ENCODE data around the gene GOLGA5.
"Not testable (repeated sequence)": the region's sequence is repeated elsewhere in the genome, so short reads cannot be mapped to it uniquely, and the experiment has no call there.

GOLGA5 gene

DNA sequence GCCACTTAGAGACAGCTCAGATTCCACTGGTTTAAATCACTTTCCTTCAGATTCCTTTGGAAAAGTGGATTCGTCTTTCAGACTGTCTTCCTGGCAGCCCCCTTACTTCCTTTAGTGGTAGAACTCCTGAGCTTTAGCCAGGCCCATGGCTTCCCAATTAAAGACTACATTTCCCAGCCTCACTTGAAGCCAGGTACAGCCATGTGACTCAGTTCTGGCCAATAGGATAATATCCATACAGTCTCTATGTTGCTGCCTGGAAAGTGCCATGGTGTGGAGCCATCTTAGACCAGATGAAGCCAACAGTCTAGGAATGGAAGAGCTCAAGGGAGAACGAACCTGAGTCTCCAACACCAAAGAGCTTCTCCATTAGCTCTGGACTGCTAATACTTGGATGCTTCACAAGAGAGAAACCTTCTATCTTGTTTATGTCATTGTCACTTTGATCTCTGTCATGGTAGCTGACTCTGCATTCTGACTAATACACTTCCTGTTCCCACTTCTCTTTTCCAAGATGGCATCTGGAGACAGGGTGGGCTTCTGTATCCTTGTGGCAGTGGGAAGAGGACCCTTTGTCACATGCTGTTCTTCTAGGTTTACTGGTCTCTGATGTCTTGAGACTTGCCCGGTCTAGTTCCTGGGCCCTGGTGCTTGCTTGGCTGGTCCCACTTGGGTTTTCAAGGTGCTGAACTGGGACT, 15.1 kb upstream of the GOLGA5 start:
- DNase-seq (ENCODE audit: low read depth in 2 of 3, low spot score in 2 of 3) = not testable (repeated sequence)

DNA sequence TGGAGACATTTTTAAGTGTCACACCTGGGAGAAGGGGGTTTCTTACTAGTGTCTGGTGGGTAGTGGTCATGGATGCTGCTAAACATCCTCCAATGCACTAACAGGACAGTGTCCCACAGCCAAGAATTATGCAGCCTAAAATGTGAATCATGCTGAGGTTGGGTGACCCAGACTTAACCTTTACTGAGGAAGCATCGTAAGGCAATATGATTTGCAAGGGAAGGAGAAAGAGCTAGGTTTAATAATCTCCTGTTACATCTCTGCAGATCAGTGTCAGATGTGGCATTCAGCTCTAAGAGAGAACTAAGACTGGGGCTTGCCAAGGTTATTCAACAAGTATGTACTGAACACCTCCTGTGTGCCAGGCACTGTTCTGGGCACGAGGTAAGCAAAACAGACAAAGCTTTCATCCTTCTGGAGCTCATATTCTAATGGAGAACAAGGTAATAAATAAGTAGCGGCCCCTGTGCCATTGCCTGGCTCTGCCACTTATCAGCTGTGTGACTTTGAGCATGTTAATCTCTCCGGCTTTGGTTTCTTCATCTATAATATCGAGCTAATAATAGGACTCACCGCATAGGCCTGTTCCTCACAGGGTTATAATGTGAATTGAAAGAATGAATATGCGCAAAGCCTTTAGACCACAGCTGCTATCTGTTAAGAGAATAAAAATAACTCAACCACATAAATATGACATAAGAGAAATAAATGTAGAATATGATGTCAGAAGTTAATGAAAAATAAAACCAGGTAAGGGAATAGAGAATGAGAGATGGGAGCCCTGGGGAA, 13.5 kb upstream of the GOLGA5 start:
- DNase-seq (ENCODE audit: low read depth in 2 of 3, low spot score in 2 of 3) = no peak

DNA sequence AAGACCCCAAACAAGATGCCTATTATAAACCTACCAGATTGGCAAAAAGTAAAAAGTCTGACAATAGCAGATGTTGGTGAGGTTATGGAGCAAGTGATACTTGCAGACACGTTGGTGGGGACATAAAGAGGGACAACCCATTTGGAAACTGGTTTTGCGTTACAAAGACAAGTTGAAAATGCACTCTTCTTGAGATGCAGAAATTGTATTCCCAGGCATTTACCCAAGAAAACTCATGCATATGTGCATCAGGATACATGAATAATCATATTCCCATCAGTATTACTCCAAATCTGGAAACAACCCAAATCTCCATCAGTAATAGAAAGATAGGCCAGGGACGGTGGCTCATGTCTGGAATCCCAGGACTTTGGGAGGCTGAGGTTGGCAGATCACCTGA, 12.8 kb upstream of the GOLGA5 start:
- DNase-seq (ENCODE audit: low read depth in 2 of 3, low spot score in 2 of 3) = no peak

DNA sequence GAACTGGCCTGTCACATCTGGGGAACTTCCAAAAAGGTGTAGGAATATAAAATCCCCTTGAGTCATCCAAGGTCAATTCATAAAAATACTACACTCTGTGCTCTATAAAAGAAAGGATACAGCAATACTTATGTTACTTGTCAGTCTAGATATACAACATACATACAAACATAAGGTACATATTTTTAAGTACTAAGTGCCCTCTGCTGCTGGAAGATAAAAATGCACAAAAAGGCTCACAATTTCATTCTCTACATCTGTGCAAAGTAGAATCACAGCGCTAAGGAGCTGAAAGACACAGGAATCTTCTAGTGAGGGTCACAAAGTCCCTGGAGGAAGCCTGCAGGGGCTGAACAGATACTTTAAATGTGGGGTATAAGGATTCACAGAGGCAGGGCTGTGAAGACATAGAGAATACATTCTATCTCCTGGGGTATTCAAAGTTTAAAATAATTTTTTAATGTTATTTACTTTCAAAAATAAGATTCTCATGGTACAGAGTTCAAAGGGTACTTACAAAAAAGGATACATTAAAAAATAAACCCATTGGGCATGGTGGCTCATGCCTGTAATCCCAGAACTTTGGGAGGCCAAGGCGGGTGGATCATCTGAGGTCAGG, 10.2 kb upstream of the GOLGA5 start:
- no peak for DNase-seq (ENCODE audit: low read depth in 2 of 3, low spot score in 2 of 3)

DNA sequence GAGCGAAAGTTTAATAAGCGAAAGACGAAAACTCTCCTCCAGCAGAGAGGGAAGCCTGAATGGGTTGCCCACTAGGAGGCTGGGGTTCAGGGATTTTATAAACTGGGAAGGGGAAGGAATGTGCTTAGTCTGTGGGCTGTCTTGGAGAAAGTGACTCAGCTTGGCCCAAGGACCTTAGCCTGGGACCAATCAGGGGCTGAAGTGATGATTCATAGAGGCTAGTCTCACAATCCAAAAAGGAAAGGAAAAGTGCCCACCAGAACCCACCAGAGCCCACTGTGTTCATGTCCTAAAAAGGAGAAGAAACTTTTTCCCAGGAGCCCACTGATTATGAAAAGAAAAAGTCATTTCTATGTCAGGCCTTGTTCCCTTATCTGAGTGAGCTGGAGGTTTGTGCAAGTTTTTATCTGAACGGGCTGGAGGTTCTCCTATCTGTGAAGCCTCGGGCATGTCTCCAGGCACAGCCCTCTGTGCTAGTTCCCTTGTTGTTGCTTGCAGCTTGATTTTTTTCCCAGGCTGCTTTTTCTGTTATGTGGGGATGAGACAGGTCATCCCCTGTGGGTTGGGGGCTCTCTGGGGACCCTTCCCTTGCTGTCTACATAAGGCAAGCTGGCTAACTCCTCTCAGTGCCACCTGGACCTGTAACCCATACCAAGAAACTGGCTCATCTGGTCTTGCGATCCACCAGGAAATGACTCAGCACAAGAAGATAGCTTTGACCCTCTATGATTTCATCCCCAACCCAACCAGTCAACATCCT, 8.3 kb upstream of the GOLGA5 start:
- DNase-seq (ENCODE audit: low read depth in 2 of 3, low spot score in 2 of 3) = no peak

DNA sequence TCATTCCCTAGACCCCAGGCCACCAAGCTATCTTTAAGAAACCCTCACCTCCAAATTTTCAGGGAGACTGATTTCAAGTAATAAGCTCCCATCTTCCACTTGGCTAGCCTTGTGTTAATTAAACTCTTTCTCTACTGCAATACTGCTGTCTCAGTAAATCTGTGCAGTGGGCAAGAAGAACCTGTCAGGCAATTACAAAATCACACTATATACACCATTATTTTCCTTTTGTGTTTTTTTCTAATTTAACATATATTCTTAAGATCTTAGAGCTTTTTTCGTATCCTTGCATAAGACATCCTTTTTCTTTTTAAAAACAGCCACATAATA, 7.7 kb upstream of the GOLGA5 start:
- no peak for DNase-seq (ENCODE audit: low read depth in 2 of 3, low spot score in 2 of 3)

DNA sequence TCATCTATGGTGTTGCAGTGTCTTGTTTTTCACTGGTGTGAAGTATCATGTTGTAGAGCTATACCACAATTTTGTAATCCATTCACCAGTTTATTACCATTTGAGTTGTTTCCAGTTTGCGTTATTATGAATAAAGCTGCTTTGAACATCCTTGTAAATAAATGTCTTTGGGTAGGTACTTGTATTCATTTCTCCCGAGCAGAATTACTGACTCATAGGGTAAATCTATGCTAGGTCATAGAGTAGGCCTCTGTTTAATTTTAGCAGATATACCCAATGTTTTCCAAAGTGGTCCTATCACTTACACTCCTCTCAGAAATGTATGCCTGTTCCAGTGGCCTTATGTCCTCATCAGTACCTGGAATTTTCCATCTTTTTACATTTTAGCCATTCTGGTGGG, 6.6 kb upstream of the GOLGA5 start:
- DNase-seq (ENCODE audit: low read depth in 2 of 3, low spot score in 2 of 3) = no peak

DNA sequence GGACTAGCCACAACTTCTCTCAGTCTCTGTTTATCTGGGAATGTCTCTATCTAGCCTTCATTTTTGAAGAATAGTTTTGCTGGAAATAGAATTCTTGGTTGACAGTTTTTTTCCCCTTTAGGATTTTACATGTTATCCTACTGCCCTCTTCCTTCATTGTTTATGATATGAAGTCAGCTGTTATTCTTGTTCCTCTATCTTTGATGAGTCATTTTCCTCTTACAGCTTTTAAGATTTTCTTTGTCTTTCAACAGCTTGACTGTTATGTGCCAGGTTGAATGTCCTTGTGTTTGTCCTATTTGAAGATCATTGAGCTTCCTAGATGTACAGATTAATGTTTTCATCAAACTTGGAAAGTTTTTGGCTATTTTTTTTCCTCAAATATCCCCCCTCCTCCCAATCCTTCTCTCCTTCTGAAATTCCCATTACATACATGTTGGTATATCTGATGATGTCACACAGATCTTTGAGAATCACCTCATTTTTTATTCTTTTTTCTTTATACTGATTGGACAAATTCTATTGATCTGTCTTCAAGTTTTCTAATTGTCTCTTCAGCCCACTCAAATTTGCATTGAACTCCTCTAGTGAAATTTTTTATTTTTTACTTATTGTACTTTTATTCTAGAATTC, 4.5 kb upstream of the GOLGA5 start:
- no peak for DNase-seq (ENCODE audit: low read depth in 2 of 3, low spot score in 2 of 3)

DNA sequence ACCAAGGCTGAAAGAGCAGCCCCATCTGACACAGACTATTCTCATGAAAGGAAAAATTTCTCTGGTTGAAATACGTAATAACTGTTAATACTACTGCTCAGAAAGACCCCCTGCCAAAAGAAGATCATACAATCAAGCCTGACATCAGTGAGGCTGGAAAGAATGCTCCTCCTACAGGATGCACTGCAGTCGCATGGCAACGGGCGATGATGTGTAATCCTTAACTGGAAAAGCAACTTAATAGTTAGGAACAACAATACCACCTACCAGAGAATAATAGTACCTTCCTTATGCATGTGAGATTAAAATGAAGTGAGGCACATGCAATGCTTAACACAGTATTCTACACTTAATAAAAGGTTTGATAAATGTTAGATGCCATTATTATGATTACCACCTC, 1.2 kb upstream of the GOLGA5 start:
- DNase-seq (ENCODE audit: low read depth in 2 of 3, low spot score in 2 of 3) = no peak

DNA sequence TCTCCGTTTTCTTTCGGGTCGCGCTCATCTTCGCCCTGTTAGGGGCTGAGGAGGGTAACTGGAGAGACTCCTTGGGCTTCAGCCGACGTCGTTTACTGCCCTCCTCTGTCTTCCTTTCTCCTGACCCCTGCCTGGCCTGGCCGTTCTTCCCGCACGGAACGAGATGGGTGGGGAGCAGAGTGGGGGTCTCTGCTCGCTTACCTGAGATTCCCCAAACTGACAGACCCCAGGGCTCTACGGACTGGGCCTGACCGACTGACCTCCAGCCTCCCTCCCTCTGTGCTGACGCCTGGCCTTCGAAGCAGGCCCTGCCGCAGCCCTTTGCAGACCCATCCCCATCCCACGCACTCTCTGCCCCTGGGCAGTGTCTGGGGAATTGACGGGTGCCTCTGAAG, 439 bp downstream of the GOLGA5 start:
- no peak for DNase-seq (ENCODE audit: low read depth in 2 of 3, low spot score in 2 of 3)

DNA sequence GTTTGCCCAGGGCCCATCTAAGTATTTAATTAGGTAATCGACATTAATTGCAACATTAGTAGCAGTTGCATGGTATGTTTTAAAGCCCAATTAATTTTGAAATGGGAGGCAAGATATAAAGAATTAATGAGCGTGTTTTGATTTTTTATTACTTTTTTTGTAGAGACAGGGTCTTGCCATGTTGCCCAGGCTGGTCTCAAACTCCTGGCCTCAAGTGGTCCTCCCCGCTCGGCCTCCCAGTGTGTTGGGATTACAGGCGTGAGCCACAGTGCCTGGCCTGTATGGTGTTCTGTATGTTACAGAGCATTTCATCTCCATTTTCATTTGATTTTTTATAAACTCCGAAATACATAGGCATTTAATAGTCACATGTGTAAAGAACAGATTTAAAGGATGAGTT, 856 bp downstream of the GOLGA5 start:
- no peak for DNase-seq (ENCODE audit: low read depth in 2 of 3, low spot score in 2 of 3)

DNA sequence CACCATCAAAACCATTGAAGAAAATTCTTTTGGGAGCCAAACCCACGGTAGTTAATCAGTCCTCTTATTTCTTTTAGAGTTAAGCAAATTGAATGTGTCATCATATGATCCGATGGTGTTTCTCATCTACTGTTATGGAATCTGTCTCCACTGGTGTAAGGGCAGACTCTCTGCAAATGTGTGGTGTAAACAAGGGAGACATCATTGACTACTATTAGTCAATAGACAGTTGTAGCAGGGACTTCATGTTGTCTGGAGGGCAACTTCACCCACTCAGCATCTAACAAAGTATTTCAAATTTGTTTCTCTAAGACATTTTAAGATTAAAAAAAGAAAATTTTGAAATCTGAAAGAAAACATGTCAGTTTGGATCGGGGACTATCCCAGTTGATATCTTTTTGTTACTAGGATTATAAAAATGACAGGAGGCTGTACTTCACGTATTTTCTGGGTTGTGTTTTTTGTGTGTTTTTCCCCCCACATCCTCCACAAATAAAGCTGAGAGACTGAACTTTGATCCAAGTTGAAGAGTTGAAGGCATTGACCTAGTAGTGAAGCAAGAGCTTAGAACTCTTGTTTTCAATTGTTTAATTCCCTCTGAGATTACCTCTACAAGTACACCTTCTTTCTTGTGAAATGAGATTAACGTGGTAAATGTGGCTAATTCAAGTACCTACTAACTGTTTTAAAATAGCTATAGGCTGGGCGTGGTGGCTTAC, 4.0 kb downstream of the GOLGA5 start:
- DNase-seq (ENCODE audit: low read depth in 2 of 3, low spot score in 2 of 3) = no peak

DNA sequence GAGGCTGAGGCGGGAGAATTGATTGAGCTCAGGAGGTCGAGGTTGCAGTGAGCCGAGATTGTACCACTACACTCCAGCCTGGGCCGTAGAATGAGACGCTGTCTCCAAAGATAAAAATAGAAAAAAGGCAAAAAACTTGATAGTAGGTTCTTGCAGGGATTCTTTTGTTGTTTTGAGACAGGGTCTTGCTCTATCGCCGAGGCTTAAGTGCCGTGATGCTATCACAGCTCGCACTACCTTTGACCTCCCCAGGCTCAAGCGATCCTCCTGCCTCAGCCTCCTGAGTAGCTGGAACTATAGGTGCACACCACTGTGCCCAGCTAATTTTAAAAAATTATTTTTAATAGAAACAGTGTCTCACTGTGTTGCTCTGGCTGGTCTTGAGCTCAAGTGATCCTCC, 4.7 kb downstream of the GOLGA5 start:
- no peak for DNase-seq (ENCODE audit: low read depth in 2 of 3, low spot score in 2 of 3)

DNA sequence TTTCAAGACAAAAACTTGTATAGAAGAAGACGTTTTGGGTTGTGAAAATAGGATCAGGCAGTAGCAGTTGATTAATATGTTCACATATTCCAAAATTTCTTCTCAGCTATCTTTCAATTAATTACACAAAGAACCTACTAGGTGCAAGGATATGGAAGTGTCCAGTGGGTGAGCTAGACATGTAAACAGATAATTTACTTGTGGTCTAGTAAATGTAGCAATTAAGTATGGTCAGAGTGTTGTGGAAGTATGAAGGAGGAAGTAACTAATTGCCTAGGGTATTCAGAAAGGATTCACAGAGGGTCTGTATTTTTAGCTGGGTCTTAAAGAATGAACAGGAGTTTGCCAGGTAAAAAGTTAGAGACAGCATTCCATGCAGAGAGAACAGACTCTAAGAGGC, 5.9 kb downstream of the GOLGA5 start:
- DNase-seq (ENCODE audit: low read depth in 2 of 3, low spot score in 2 of 3) = no peak

DNA sequence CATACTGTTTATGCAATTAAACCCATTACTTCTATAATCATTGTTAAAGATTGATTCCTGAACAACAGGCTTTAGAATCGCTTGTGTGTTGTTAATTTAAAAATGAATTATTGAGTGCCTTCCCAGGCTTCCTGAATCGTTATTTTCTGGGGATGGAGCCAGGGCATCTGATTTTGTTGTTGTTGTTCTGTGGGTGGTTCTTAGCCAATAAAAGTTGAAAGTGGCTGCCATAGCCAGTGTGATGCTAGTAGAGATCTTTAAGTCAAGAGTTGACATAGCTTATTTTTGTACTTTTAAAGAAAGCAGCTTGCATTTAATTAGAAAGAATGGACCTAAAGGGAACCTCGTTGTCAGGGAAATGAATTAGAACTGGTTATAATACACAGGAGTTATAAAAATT, 6.4 kb downstream of the GOLGA5 start:
- DNase-seq (ENCODE audit: low read depth in 2 of 3, low spot score in 2 of 3) = no peak

DNA sequence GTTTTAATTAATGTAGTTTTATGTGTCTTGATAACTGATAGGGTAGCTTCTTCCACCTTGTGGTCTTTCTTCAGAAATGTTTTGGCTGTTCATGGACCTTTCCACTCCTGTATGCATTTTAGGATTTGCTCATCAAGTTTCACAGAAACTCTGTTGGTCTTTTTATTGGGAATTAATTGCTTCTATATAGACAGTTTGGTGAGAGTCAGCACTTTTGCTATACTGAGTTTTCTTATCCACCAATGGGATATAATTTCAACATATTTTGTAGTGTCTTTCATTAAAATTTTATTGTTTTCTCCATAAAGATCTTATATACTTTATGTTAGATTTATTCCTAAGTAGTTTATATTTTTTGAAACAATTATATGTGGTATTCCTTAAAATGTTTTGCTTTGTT, 7.8 kb downstream of the GOLGA5 start:
- no peak for DNase-seq (ENCODE audit: low read depth in 2 of 3, low spot score in 2 of 3)

DNA sequence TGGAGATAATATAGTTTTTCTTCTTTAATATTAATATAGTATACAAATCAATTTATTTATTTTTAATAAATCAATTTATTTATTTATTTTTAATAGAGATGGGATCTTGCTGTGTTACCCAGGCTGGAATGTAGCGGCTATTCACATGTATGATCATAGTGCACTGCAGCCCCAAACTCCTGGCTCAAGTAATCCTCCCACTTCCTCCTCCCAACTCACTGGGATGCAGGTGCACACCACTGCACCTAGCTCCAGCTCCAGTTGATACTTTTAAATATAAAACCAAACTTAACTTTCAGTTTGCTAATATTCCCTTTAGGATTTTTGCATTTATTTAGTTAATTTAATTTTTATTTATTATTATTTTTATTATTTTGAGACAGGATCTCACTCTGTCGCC, 8.6 kb downstream of the GOLGA5 start:
- no peak for DNase-seq (ENCODE audit: low read depth in 2 of 3, low spot score in 2 of 3)

DNA sequence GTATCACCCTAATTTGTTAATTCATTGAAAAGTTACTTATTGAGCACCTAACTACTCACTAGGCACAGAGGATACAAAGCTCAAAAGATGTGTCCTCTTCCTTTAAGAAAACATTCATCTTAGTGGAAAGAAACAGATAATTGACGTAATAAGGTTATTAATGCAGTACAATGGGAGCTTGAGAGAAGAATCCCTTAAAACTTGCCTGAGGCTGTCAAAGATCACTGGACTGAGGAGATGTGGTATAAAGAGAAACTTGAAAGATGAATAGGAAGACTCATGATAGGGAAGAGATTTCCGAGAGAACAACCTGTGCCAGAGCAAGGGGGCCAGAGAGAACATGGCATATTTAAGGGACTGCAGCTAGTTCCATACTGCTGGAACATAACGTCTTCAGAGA, 19.1 kb downstream of the GOLGA5 start:
- DNase-seq (ENCODE audit: low read depth in 2 of 3, low spot score in 2 of 3) = no peak

DNA sequence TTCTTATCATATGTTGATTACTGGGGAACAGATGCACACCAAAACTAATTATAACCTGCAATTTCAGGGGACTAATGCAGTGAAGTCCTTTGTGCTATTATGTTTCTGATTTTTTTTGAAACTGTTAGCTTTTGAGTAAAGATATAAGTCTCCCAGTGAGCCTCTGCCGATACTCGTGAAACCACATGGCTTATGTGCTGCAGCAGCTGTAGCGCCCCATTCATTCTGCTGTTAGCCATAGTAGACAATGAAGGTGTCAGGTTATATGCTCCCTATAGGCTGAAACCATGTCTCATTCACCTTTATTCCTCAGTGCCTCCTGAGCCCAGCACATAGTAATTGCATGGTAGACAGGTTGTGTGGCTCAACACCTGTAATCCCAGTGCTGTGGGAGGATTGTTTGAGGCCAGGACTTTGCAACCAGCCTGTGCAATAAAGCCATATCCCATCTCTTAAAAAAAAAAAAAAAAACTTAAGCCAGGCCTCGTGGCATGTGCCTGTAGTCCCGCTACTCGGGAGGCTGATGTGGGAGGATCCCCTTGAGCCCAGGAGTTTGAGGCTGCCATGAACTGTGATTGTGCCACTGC, 25.0 kb downstream of the GOLGA5 start:
- no peak for DNase-seq (ENCODE audit: low read depth in 2 of 3, low spot score in 2 of 3)
